Osteoblast (primary cell): ENCODE results near the gene SORCS2. TPM values are rescaled to one million over a fixed set of nuclear protein-coding genes. Genes with fewer than 3 reads are reported as not detected.

Experiments used
- DNase-seq: peaks from one replicate; pipeline ENCODE4 v3.0.0; 2011; ENCODE audit warnings: low spot score, mixed read lengths; ENCODE audit not compliant: insufficient read length; ENCODE audit errors: missing footprints
- H2AFZ ChIP-seq: 2 replicates; pipeline ENCODE4 v1.6.0; 2011; ENCODE audit warnings: mild to moderate bottlenecking, low read length
- H3K27ac ChIP-seq: 2 replicates; pipeline ENCODE4 v1.5.1; 2011; ENCODE audit warnings: mild to moderate bottlenecking, low read depth, low read length, moderate library complexity
- H3K27me3 ChIP-seq: 2 replicates; pipeline ENCODE4 v1.6.0; 2012; ENCODE audit warnings: mild to moderate bottlenecking, control low read depth, inconsistent platforms, low read length, moderate library complexity; ENCODE audit not compliant: insufficient read depth
- H3K36me3 ChIP-seq: 2 replicates; pipeline ENCODE4 v1.5.1; 2011; ENCODE audit warnings: mild to moderate bottlenecking, low read length, control low read depth, moderate library complexity; ENCODE audit not compliant: insufficient read depth
- H3K4me1 ChIP-seq: 2 replicates; pipeline ENCODE4 v1.5.1; 2011; ENCODE audit warnings: mild to moderate bottlenecking, low read length, control low read depth, moderate library complexity; ENCODE audit not compliant: insufficient read depth
- H3K4me2 ChIP-seq: 2 replicates; pipeline ENCODE4 v1.6.0; 2011; ENCODE audit warnings: mild to moderate bottlenecking, low read length; ENCODE audit not compliant: insufficient read depth
- H3K4me3 ChIP-seq: fragments of 200-600 bp; sonication (generic); 3 replicates; pipeline ENCODE4 v1.5.1; 2012; ENCODE audit warnings: mild to moderate bottlenecking, low read length, inconsistent platforms; ENCODE audit not compliant: insufficient read depth
- H3K79me2 ChIP-seq: 2 replicates; pipeline ENCODE4 v1.6.0; 2012; ENCODE audit warnings: mild to moderate bottlenecking, low read length, control low read depth, inconsistent platforms; ENCODE audit not compliant: insufficient read depth
- H3K9me3 ChIP-seq: 2 replicates; pipeline ENCODE4 v1.5.1; 2011; ENCODE audit warnings: low read depth, low read length, control low read depth
- H4K20me1 ChIP-seq: 2 replicates; pipeline ENCODE4 v1.6.0; 2012; ENCODE audit warnings: mild to moderate bottlenecking, low read length, control low read depth; ENCODE audit not compliant: insufficient read depth
- CTCF ChIP-seq: IDR thresholded peaks from 2 replicates; pipeline ENCODE4 v1.5.1; 2011; ENCODE audit warnings: mild to moderate bottlenecking, low read depth, low read length, moderate library complexity; ENCODE audit errors: extremely low read depth
- total RNA-seq: library from RNA; depleted of rRNA; stranded (reverse); fragments of >200 nt; gene quantifications from 2 replicates; pipeline ENCODE4 v1.2.3, GENCODE V29; 2012

The SORCS2 gene
- total RNA-seq, 1 donor = 9.0 TPM

GRCh38 chr4:7323461-7323871, 131.1 kb downstream of the SORCS2 start:
- Histone ChIP-seq H3K4me3 (no peak overlapping the region), H3K9me3 (peaks cover 5% of the 10 kb centered on the region), H3K36me3 (no peaks in the 10 kb centered on the region), H3K27me3 (no peaks in the 10 kb centered on the region), H4K20me1 (no peaks in the 10 kb centered on the region), H3K79me2 (no peaks in the 10 kb centered on the region), H3K27ac (no peak overlapping the region), H3K4me1 (no peaks in the 10 kb centered on the region), H2AFZ (no peak overlapping the region), H3K4me2 (no peak overlapping the region)
- no peak for TF ChIP-seq CTCF
- DNase-seq = peak; percentile 58

GRCh38 chr4:7323872-7324650, 131.7 kb downstream of the SORCS2 start:
- TF ChIP-seq CTCF = no peak
- H3K9me3 ChIP-seq = peaks cover 3% of the 10 kb centered on the region
- no peak overlapping the region for H3K27ac ChIP-seq
- no peaks in the 10 kb centered on the region for H4K20me1 ChIP-seq
- H2AFZ ChIP-seq = no peak overlapping the region
- H3K79me2 ChIP-seq = no peaks in the 10 kb centered on the region
- H3K36me3 ChIP-seq = no peaks in the 10 kb centered on the region
- DNase-seq = peak; percentile 85
- no peaks in the 10 kb centered on the region for H3K27me3 ChIP-seq
- no peak overlapping the region for H3K4me2 ChIP-seq
- H3K4me1 ChIP-seq = peaks cover 5% of the 10 kb centered on the region
- no peak overlapping the region for H3K4me3 ChIP-seq

GRCh38 chr4:7324651-7325121, 132.3 kb downstream of the SORCS2 start:
- H3K4me2 ChIP-seq = no peak overlapping the region
- no peaks in the 10 kb centered on the region for H3K36me3 ChIP-seq
- peaks cover 8% of the 10 kb centered on the region for H3K4me1 ChIP-seq
- no peak overlapping the region for H2AFZ ChIP-seq
- peak; percentile 46 for DNase-seq
- no peaks in the 10 kb centered on the region for H3K79me2 ChIP-seq
- TF ChIP-seq CTCF = no peak
- no peak overlapping the region for H3K4me3 ChIP-seq
- no peaks in the 10 kb centered on the region for H3K9me3 ChIP-seq
- H4K20me1 ChIP-seq = peaks cover 4% of the 10 kb centered on the region
- H3K27me3 ChIP-seq = no peaks in the 10 kb centered on the region
- no peak overlapping the region for H3K27ac ChIP-seq

GRCh38 chr4:7325541-7325940, 133.2 kb downstream of the SORCS2 start:
- peak; percentile 77 for DNase-seq
- Histone ChIP-seq H3K36me3 (no peaks in the 10 kb centered on the region), H3K79me2 (no peaks in the 10 kb centered on the region), H3K4me2 (no peak overlapping the region), H3K27ac (no peak overlapping the region), H3K4me1 (peaks cover 8% of the 10 kb centered on the region), H2AFZ (no peak overlapping the region), H3K4me3 (no peak overlapping the region), H3K9me3 (no peaks in the 10 kb centered on the region), H4K20me1 (peaks cover 4% of the 10 kb centered on the region), H3K27me3 (peaks cover 6% of the 10 kb centered on the region)
- no peak for TF ChIP-seq CTCF
